Lower leg skin (tissue), 4 donors: ENCODE results near the gene NAA38. TPM values are rescaled to one million over a fixed set of nuclear protein-coding genes. Genes with fewer than 3 reads are reported as not detected.
"Not testable (repeated sequence)": the region's sequence is repeated elsewhere in the genome, so short reads cannot be mapped to it uniquely, and the experiment has no call there.

Source experiments
- DNase-seq, 2 donors: peaks; one replicate each; pipeline ENCODE4 v3.0.0-alpha.2; 2019; ENCODE audit warnings: low spot score in 2 of 2
- H3K4me3 ChIP-seq: fragments of 200-600 bp; sonication (generic); 2 replicates; pipeline ENCODE4 v1.5.1; 2017; ENCODE audit warnings: mild to moderate bottlenecking, low read depth; ENCODE audit not compliant: poor library complexity, severe bottlenecking
- POLR2A ChIP-seq, 2 donors: fragments of 450-650 bp; IDR thresholded peaks; one replicate each; pipeline ENCODE4 v1.6.1; 2016 to 2017; ENCODE audit warnings: antibody characterized with exemption in 2 of 2, mild to moderate bottlenecking in 1 of 2, moderate library complexity in 1 of 2
- whole genome bisulfite sequencing, 2 donors: methylation state at CpG; one replicate each; pipeline ENCODE4 v1.1.5; 2018; 5-methylcytosine and 5-hydroxymethylcytosine counted together
- intact Hi-C: fragments of 100-400 bp; cut with DNase I; formaldehyde crosslinking; loops from one replicate; pipeline ENCODE4 v1.15.0; 2023; ENCODE audit warnings: low total_unique reads
- total RNA-seq, 4 donors: library from RNA; depleted of rRNA; stranded (reverse); fragments of >200 nt; gene quantifications; one replicate each; pipeline ENCODE4 v1.1.0, GENCODE V29; 2016
- TF ChIP-seq, protein P1 (sequence below), 3 donors: fragments of 450-650 bp; IDR thresholded peaks; one replicate each; pipeline ENCODE4 v1.5.1; 2016; ENCODE audit warnings: antibody characterized with exemption in 3 of 3, mild to moderate bottlenecking in 3 of 3, moderate library complexity in 2 of 3

NAA38 gene
- total RNA-seq, 4 donors from 2014 or later, result 56.8 to 101 (median 91.3) TPM

- H3K4me3 ChIP-seq, result no peak overlapping the region
- TF ChIP-seq, protein P1, sequence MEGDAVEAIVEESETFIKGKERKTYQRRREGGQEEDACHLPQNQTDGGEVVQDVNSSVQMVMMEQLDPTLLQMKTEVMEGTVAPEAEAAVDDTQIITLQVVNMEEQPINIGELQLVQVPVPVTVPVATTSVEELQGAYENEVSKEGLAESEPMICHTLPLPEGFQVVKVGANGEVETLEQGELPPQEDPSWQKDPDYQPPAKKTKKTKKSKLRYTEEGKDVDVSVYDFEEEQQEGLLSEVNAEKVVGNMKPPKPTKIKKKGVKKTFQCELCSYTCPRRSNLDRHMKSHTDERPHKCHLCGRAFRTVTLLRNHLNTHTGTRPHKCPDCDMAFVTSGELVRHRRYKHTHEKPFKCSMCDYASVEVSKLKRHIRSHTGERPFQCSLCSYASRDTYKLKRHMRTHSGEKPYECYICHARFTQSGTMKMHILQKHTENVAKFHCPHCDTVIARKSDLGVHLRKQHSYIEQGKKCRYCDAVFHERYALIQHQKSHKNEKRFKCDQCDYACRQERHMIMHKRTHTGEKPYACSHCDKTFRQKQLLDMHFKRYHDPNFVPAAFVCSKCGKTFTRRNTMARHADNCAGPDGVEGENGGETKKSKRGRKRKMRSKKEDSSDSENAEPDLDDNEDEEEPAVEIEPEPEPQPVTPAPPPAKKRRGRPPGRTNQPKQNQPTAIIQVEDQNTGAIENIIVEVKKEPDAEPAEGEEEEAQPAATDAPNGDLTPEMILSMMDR (IDR thresholded peaks at IDR 0.05), result no peak
- no peak for TF ChIP-seq POLR2A (IDR thresholded peaks at IDR 0.05)
- 83 to 89% methylated on average over 3 of the region's 3 CpGs for WGBS, 2 donors
- no peak for DNase-seq
- intact Hi-C loops, result loop anchor here (10.0 kb wide), 1 partner anchor 66 kb away; no protein-coding TSS in a partner anchor
These were observed 46.1 kb downstream of the NAA38 start for GRCh38 chr17:7811251-7811650.

DNA sequence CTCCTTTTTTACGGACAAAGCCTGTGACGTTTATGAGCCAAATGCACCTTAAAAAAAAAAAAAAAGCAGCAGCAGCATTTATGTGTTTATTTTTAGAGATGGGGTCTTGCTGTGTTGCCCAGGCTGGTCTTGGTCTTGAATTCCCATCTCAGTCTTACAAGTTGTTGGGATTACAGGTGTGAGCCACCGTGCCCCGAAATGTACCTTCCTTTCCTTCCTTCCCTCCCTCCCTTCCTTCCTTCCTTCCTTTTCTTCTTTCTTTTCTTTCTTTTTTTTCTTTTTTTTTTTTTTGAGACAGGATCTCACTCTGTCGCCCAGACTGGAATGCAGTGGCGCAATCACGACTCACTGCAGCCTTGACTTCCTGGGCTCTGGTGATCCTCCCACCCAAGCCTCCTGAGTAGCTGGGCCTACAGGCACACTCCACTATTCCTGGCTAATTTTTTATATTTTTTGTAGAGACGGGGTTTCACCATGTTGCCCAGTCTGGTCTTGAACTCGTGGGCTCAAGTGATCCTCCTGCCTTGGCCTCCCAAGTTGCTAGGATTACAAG, 47.5 kb downstream of the NAA38 start:
- DNase-seq, H3K4me3 ChIP-seq: not testable (repeated sequence)
- intact Hi-C loops, result loop anchor here (10.0 kb wide), 1 partner anchor 65 kb away; no protein-coding TSS in a partner anchor
- 69 to 77% methylated on average over 9 of the region's 9 CpGs for WGBS, 2 donors

- no peak for TF ChIP-seq POLR2A (IDR thresholded peaks at IDR 0.05)
- TF ChIP-seq, protein P1 (IDR thresholded peaks at IDR 0.05), result no peak
- intact Hi-C loops, result no loop called here
- 41 to 49% methylated on average over 11 of the region's 11 CpGs for WGBS, 2 donors
- no peak overlapping the region for H3K4me3 ChIP-seq
- DNase-seq, result no peak
These were observed 48.1 kb downstream of the NAA38 start for GRCh38 chr17:7809086-7809790.

DNA sequence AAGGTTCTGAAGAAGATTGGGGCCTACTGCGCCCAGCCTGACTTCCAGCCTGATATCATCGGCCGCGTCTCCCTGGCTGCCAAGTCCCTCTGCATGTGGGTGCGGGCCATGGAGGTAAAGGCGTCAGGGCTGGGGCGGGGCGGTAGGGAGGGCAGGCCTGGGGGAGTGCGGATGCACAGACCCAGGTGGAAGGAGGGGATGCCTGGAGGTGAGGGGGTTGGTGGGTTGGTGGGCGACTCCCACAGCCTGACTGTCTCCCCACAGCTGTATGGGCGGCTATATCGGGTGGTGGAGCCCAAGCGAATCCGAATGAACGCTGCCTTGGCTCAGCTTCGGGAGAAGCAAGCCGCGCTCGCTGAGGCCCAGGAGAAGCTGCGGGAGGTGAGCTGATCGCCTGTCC, 50.2 kb downstream of the NAA38 start:
- intact Hi-C loops, result no loop called here
- WGBS, 2 donors, result 80 to 81% methylated on average over 21 of the region's 21 CpGs

More for the DNA sequence above, 50.2 kb downstream of the NAA38 start:
- no peak for DNase-seq
- TF ChIP-seq, protein P1 (IDR thresholded peaks at IDR 0.05), result no peak
- TF ChIP-seq POLR2A (IDR thresholded peaks at IDR 0.05), result no peak
- H3K4me3 ChIP-seq, result no peak overlapping the region

Other genes with a start within 250 kb of the NAA38 start
- gene FXR2, start 242.7 kb downstream of the NAA38 start, total RNA-seq, result 10 to 100 TPM; 32.1 to 35.7 (median 33.9) TPM
- 10 to 100 TPM; 32.7 to 50.5 (median 43.0) TPM for gene SAT2, start 229.7 kb downstream of the NAA38 start, total RNA-seq
- not detected for gene SHBG, start 227.4 kb downstream of the NAA38 start, total RNA-seq
- gene ATP1B2, start 206.6 kb downstream of the NAA38 start, total RNA-seq, result 1 to 10 TPM in 1 of 4 donors, under 1 TPM in 2, not detected in 1; 0.42 to 3.0 (median 0.46) TPM
- gene TP53, start 170.1 kb downstream of the NAA38 start, total RNA-seq, result 10 to 100 TPM; 42.8 to 57.3 (median 50.8) TPM
- 1 to 10 TPM; 1.1 to 5.4 (median 4.5) TPM for gene WRAP53, start 169.1 kb downstream of the NAA38 start, total RNA-seq
- gene EFNB3, start 152.4 kb downstream of the NAA38 start, total RNA-seq, result 1 to 10 TPM; 5.4 to 8.5 (median 7.6) TPM
- gene DNAH2, start 139.8 kb downstream of the NAA38 start, total RNA-seq, result under 1 TPM in 3 of 4 donors, not detected in 1; under 0.01 to 0.10 (median 0.05) TPM
- gene KDM6B, start 23.3 kb downstream of the NAA38 start, total RNA-seq, result 10 to 100 TPM; 12.5 to 30.9 (median 18.0) TPM
- 1 to 10 TPM in 3 of 4 donors, under 1 TPM in 1; 0.91 to 5.9 (median 3.4) TPM for gene TMEM88, start 2.5 kb downstream of the NAA38 start, total RNA-seq
- 10 to 100 TPM in 1 of 4 donors, 1 to 10 TPM in 3; 7.0 to 14.1 (median 9.1) TPM for gene CYB5D1, start 444 bp upstream of the NAA38 start, total RNA-seq
- gene CHD3, start 31.2 kb upstream of the NAA38 start, total RNA-seq, result 10 to 100 TPM; 36.8 to 71.1 (median 54.8) TPM
- 100 to 1,000 TPM; 111 to 202 (median 172) TPM for gene RNF227, start 58.7 kb upstream of the NAA38 start, total RNA-seq
- gene KCNAB3, start 72.3 kb upstream of the NAA38 start, total RNA-seq, result under 1 TPM; 0.10 to 0.49 (median 0.24) TPM
- 10 to 100 TPM; 39.8 to 62.5 (median 52.2) TPM for gene TRAPPC1, start 74.4 kb upstream of the NAA38 start, total RNA-seq
- gene CNTROB, start 74.6 kb upstream of the NAA38 start, total RNA-seq, result 10 to 100 TPM; 23.4 to 43.1 (median 27.0) TPM
- gene GUCY2D, start 145.1 kb upstream of the NAA38 start, total RNA-seq, result under 1 TPM in 1 of 4 donors, not detected in 3; 0.13 TPM
- 100 to 1,000 TPM in 1 of 4 donors, 10 to 100 TPM in 3; 13.9 to 116 (median 59.9) TPM for gene ALOX15B, start 181.5 kb upstream of the NAA38 start, total RNA-seq
- 100 to 1,000 TPM; 131 to 246 (median 157) TPM for gene ALOX12B, start 230.2 kb upstream of the NAA38 start, total RNA-seq